GM19372 (cell line): ENCODE results near the gene FBXO10.

Experiments used
- ATAC-seq: cut with Tn5 transposase; IDR thresholded peaks from one replicate; pipeline ENCODE4 v1.9.1; 2021; ENCODE audit warnings: mild to moderate bottlenecking, low read depth, moderate library complexity; ENCODE audit not compliant: unreplicated experiment

Gene FBXO10

GRCh38 chr9:37596504-37596903 is 20.3 kb upstream of the FBXO10 start:
- ATAC-seq: no peak

GRCh38 chr9:37593883-37594448 is 17.8 kb upstream of the FBXO10 start:
- ATAC-seq: no peak

- ATAC-seq: peak; percentile 88
Observed at GRCh38 chr9:37592108-37592951, 16.1 kb upstream of the FBXO10 start, which contains the start of gene TOMM5. Gene TOMM5, minus strand, starts transcription at chr9:37592597. Its CDS starts 65 bp downstream, at chr9:37592532.

GRCh38 chr9:37587521-37587920 is 11.3 kb upstream of the FBXO10 start:
- no peak for ATAC-seq

GRCh38 chr9:37583522-37584121 is 7.4 kb upstream of the FBXO10 start:
- no peak for ATAC-seq

- no peak for ATAC-seq
Observed at GRCh38 chr9:37582548-37583157, 6.5 kb upstream of the FBXO10 start.

GRCh38 chr9:37575511-37575914 is 667 bp downstream of the FBXO10 start:
- ATAC-seq: peak; percentile 36

GRCh38 chr9:37575001-37575400 is 1.2 kb downstream of the FBXO10 start:
- no peak for ATAC-seq

- no peak for ATAC-seq
Observed at GRCh38 chr9:37574241-37574721, 1.9 kb downstream of the FBXO10 start.

GRCh38 chr9:37571282-37571681 is 4.9 kb downstream of the FBXO10 start:
- no peak for ATAC-seq

- no peak for ATAC-seq
Observed at GRCh38 chr9:37566716-37567115, 9.5 kb downstream of the FBXO10 start.

- no peak for ATAC-seq
Observed at GRCh38 chr9:37565661-37566618, 10.2 kb downstream of the FBXO10 start.

- ATAC-seq: no peak
Observed at GRCh38 chr9:37564916-37565315, 11.3 kb downstream of the FBXO10 start.

GRCh38 chr9:37563806-37564513 is 12.2 kb downstream of the FBXO10 start:
- no peak for ATAC-seq

- ATAC-seq: no peak
Observed at GRCh38 chr9:37562826-37563225, 13.4 kb downstream of the FBXO10 start.

GRCh38 chr9:37561682-37562081 is 14.5 kb downstream of the FBXO10 start:
- no peak for ATAC-seq

- no peak for ATAC-seq
Observed at GRCh38 chr9:37559855-37560592, 16.2 kb downstream of the FBXO10 start.

- ATAC-seq: no peak
Observed at GRCh38 chr9:37559125-37559524, 17.1 kb downstream of the FBXO10 start.

- ATAC-seq: no peak
Observed at GRCh38 chr9:37555786-37556185, 20.4 kb downstream of the FBXO10 start.
